ENCODE data around the gene WRAP73.

- TF ChIP-seq CTCF (IDR thresholded peaks at IDR 0.05) (no peak), EP300 (IDR thresholded peaks at IDR 0.05) (no peak)
Observed at GRCh38 chr1:3593745-3594144, 56.2 kb downstream of the WRAP73 start.
